Measurements from ENCODE around the gene ARL13B. TPM values are rescaled to one million over a fixed set of nuclear protein-coding genes. Genes with fewer than 3 reads are reported as not detected.

Gene ARL13B
- total and polyA plus RNA-seq, 2 of the 13 experiments (the other 11 are each of a cell fraction or from before 2014, with no cell fraction given) = 2.2 to 9.6 TPM

DNA sequence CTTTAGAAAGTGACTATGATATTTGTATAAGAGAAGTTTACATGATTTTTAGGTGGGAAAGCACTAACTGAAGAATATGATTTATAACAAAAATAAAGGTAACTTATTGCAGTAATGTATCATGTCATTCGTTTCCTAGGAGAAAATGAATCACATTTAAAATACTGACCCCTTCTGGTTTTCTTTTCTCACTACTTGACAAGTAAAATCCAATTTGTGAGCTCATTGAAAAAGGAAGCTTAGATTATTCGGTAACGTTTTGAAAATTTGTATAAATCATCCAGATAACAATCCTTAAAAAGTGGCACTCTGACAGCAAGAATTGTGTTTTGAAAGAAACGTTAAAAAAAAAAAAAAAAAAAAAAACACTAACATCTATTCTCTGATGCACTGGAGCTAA lies 121.9 kb downstream of the ARL13B start:
- no TSS peak for BruUV-seq (replicated peaks)
- no peak overlapping the region for H3K4me3 ChIP-seq (replicated peaks in 1 of 3; ENCODE audit: insufficient read depth in 1 of 3, low read depth in 2 of 3, low read length in 3 of 3)
- WGBS (ENCODE audit: low lambda C conversion rate) = 75% methylated on average over 4 of the region's 4 CpGs
- FAIRE-seq (no peak), DNase-seq (ENCODE audit: low spot score) (no peak), ATAC-seq (no peak)
- in situ Hi-C loops (cut with HindIII; ENCODE audit: extremely low pct_ligation_motif_present, low pct_unique_long_range_greater_than_20kb) (no loop called here), intact Hi-C loops (cut with micrococcal nuclease; ENCODE audit: unreplicated experiment) (no loop called here)
- no peaks in the 10 kb centered on the region for H3K79me2 ChIP-seq (ENCODE audit: insufficient read depth, low read length)
- H3K27ac ChIP-seq (ENCODE audit: extremely low read length, insufficient read depth, low read length) = no peak overlapping the region
- no peaks in the 10 kb centered on the region for H3K27me3 ChIP-seq (ENCODE audit: control insufficient read depth in 1 of 2, insufficient read depth in 2 of 2, low read length in 2 of 2)
- H2AFZ ChIP-seq (ENCODE audit: low read length) = no peak overlapping the region
- peaks cover 0 to 7% of the 10 kb centered on the region in 2 experiments; a peak in 2 of 5 replicates for H3K36me3 ChIP-seq (replicated peaks in 1 of 2; ENCODE audit: control insufficient read depth in 1 of 2, insufficient read depth in 2 of 2, low read length in 2 of 2)
- no peak overlapping the region for H3K4me2 ChIP-seq (ENCODE audit: low read depth, low read length)
- H3K4me1 ChIP-seq (ENCODE audit: insufficient read depth, low read length) = no peaks in the 10 kb centered on the region
- TF ChIP-seq, protein P1, sequence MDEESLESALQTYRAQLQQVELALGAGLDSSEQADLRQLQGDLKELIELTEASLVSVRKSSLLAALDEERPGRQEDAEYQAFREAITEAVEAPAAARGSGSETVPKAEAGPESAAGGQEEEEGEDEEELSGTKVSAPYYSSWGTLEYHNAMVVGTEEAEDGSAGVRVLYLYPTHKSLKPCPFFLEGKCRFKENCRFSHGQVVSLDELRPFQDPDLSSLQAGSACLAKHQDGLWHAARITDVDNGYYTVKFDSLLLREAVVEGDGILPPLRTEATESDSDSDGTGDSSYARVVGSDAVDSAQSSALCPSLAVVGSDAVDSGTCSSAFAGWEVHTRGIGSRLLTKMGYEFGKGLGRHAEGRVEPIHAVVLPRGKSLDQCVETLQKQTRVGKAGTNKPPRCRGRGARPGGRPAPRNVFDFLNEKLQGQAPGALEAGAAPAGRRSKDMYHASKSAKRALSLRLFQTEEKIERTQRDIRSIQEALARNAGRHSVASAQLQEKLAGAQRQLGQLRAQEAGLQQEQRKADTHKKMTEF (CRISPR knock-in tag; IDR thresholded peaks at IDR 0.05) = no peak
- no peak for TF ChIP-seq ZNF839 (CRISPR knock-in tag; IDR thresholded peaks at IDR 0.05; ENCODE audit: borderline replicate concordance)
- TF ChIP-seq MLLT10 (CRISPR knock-in tag; IDR thresholded peaks at IDR 0.05) = no peak
- TF ChIP-seq, protein P2, sequence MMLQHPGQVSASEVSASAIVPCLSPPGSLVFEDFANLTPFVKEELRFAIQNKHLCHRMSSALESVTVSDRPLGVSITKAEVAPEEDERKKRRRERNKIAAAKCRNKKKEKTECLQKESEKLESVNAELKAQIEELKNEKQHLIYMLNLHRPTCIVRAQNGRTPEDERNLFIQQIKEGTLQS (CRISPR knock-in tag; IDR thresholded peaks at IDR 0.05) = no peak
- no peak for TF ChIP-seq NFE2L2 (IDR thresholded peaks at IDR 0.05; ENCODE audit: low read length)
- TF ChIP-seq MTF2 (CRISPR knock-in tag; IDR thresholded peaks at IDR 0.05; ENCODE audit: borderline replicate concordance) = no peak
- TF ChIP-seq RXRB (CRISPR knock-in tag; IDR thresholded peaks at IDR 0.05; ENCODE audit: borderline replicate concordance) = no peak
- TF ChIP-seq RFX3 (CRISPR knock-in tag; IDR thresholded peaks at IDR 0.05) = no peak
- TF ChIP-seq DPF2 (CRISPR knock-in tag; IDR thresholded peaks at IDR 0.05; ENCODE audit: borderline replicate concordance, low read depth) = no peak
- no peaks in the 10 kb centered on the region for H3K9me3 ChIP-seq (ENCODE audit: low read length)
- H3K9ac ChIP-seq (ENCODE audit: insufficient read depth, low read depth, low read length) = no peak overlapping the region
- POLR2A ChIA-PET = interaction anchor here (0.9 kb wide), 1 partner anchor 33 kb away, joined by 6 read pairs; no protein-coding TSS in a partner anchor
- H4K20me1 ChIP-seq (ENCODE audit: insufficient read depth, low read length) = no peaks in the 10 kb centered on the region
- CTCF ChIA-PET (ENCODE audit: low intra/inter-chr PET ratio, low total read pairs) = no interaction called here

Small RNA genes within 50 kb of the gene (small RNA-seq; reads per million reads assigned to genes)
- gene RF00019 (ENCODE audit: insufficient read depth in 2 of 3, insufficient read length in 3 of 3, low read depth in 2 of 3, low replicate concordance in 1 of 3) (0 reads per million in 3 experiments), gene RNU6-511P (ENCODE audit: insufficient read depth in 2 of 3, insufficient read length in 3 of 3, low read depth in 2 of 3, low replicate concordance in 1 of 3) (0 reads per million in 3 experiments)

Other genes starting within 250 kb of the ARL13B start
- gene PROS1, start 6.3 kb upstream of the ARL13B start, total RNA-seq (2016; rRNA removed; fragmentation: Illumina TruSeq; extraction: Trizol) = 45.6 and 76.8 TPM in 2 replicates
- gene PROS1, start 6.3 kb upstream of the ARL13B start, polyA plus RNA-seq (2011; rRNA removed) = 57.3 and 63.8 TPM in 2 replicates
- not detected in 2 replicates for gene STX19, start 48.4 kb downstream of the ARL13B start, total RNA-seq (2016; rRNA removed; fragmentation: Illumina TruSeq; extraction: Trizol)
- gene STX19, start 48.4 kb downstream of the ARL13B start, polyA plus RNA-seq (2011; rRNA removed) = not detected in 2 replicates
- 3.1 and 4.6 TPM in 2 replicates for gene DHFR2, start 82.8 kb downstream of the ARL13B start, total RNA-seq (2016; rRNA removed; fragmentation: Illumina TruSeq; extraction: Trizol)
- gene DHFR2, start 82.8 kb downstream of the ARL13B start, polyA plus RNA-seq (2011; rRNA removed) = 1.4 and 1.8 TPM in 2 replicates
- 10.6 and 12.4 TPM in 2 replicates for gene NSUN3, start 82.9 kb downstream of the ARL13B start, total RNA-seq (2016; rRNA removed; fragmentation: Illumina TruSeq; extraction: Trizol)
- 3.2 and 3.6 TPM in 2 replicates for gene NSUN3, start 82.9 kb downstream of the ARL13B start, polyA plus RNA-seq (2011; rRNA removed)